GM12891 (cell line): ENCODE results near the gene FOXP4.

Experiments used
- POLR2A ChIP-seq: IDR thresholded peaks from 2 replicates; pipeline ENCODE4 v1.6.1; 2011; ENCODE audit warnings: low read depth, low read length, control low read depth
- POLR2AphosphoS5 ChIP-seq: IDR thresholded peaks from 2 replicates; pipeline ENCODE4 v1.6.1; 2011; ENCODE audit warnings: low read depth, low read length, control low read depth
- SPI1 ChIP-seq: IDR thresholded peaks from 2 replicates; pipeline ENCODE4 v1.6.1; 2011; ENCODE audit warnings: low read depth, low read length, control low read depth
- TAF1 ChIP-seq: IDR thresholded peaks from 2 replicates; pipeline ENCODE4 v1.6.1; 2011; ENCODE audit warnings: low read depth, low read length, control low read depth

- no peak for TF ChIP-seq POLR2A
- no peak for TF ChIP-seq TAF1
- TF ChIP-seq SPI1 = no peak
- no peak for TF ChIP-seq POLR2AphosphoS5
These were observed 36.6 kb upstream of the FOXP4 start for GRCh38 chr6:41509580-41509979.
